Sigmoid colon (tissue), 7 donors: Measurements from ENCODE around the gene VDR. TPM values are rescaled to one million over a fixed set of nuclear protein-coding genes. Genes with fewer than 3 reads are reported as not detected.

Source experiments
- DNase-seq: peaks from one replicate; pipeline ENCODE4 v3.0.0-alpha.2; 2019
- H3K27ac ChIP-seq, 4 donors: fragments of 200-600 bp; sonication (generic); one replicate each; pipeline ENCODE4 v1.5.1; 2016 to 2019; ENCODE audit warnings: mild to moderate bottlenecking in 1 of 4
- H3K27me3 ChIP-seq, 3 donors: fragments of 200-600 bp; sonication (generic); one replicate each; pipeline ENCODE4 v1.5.1; 2019; ENCODE audit warnings: mild to moderate bottlenecking in 1 of 3
- H3K36me3 ChIP-seq, 4 donors: fragments of 200-600 bp; sonication (generic); one replicate each; pipeline ENCODE4 v1.5.1; 2016 to 2019
- H3K4me1 ChIP-seq, 4 donors: fragments of 200-600 bp; sonication (generic); one replicate each; pipeline ENCODE4 v1.5.1; 2017 to 2019
- H3K4me3 ChIP-seq, 4 donors: fragments of 200-600 bp; sonication (generic); one replicate each; pipeline ENCODE4 v1.5.1; 2017 to 2019; ENCODE audit warnings: mild to moderate bottlenecking in 2 of 4, moderate library complexity in 1 of 4
- H3K9me3 ChIP-seq, 4 donors: fragments of 200-600 bp in 3 of 4; sonication (generic) in 3 of 4; one replicate each; pipeline versions ENCODE4 v1.5.1 to v1.6.1; 2013 to 2019
- CTCF ChIP-seq, 4 experiments: fragments of 450-650 bp in 3 of 4; fragments of 200-600 bp in 1 of 4; IDR thresholded peaks; one replicate each; pipeline ENCODE4 v1.5.1; 2016 to 2019; ENCODE audit warnings: antibody characterized with exemption in 4 of 4, mild to moderate bottlenecking in 3 of 4, moderate library complexity in 2 of 4
- EP300 ChIP-seq, 4 donors: sonication (generic); formaldehyde crosslinking; IDR thresholded peaks; one replicate each; pipeline ENCODE4 v1.6.1; 2017; ENCODE audit warnings: antibody characterized with exemption in 4 of 4
- POLR2A ChIP-seq, 2 donors: fragments of 450-650 bp; IDR thresholded peaks; one replicate each; pipeline ENCODE4 v1.6.1; 2016; ENCODE audit warnings: antibody characterized with exemption in 2 of 2, mild to moderate bottlenecking in 2 of 2, moderate library complexity in 2 of 2
- POLR2AphosphoS5 ChIP-seq, 4 donors: sonication (generic); formaldehyde crosslinking; IDR thresholded peaks; one replicate each; pipeline ENCODE4 v1.6.1; 2017; ENCODE audit warnings: antibody characterized with exemption in 4 of 4
- WGBS, 2 donors: extraction: QIAGEN DNeasy Blood & Tissue Kit; methylation state at CpG; one replicate each; pipeline ENCODE4 v1.1.7; 2013; 5-methylcytosine and 5-hydroxymethylcytosine counted together
- intact Hi-C: fragments of 100-400 bp; cut with DNase I; formaldehyde crosslinking; loops from one replicate; pipeline ENCODE4 v1.15.1; 2023
- polyA plus RNA-seq, 3 donors: library from polyadenylated mRNA; stranded (reverse); fragments of 200-250 nt; gene quantifications; one replicate each; pipeline ENCODE4 v1.2.3, GENCODE V29; 2013
- total RNA-seq, 4 donors: library from RNA; depleted of rRNA; stranded (reverse); fragments of >200 nt; gene quantifications; one replicate each; pipeline ENCODE4 v1.1.0, GENCODE V29; 2016
- donor health status: healthy with polysubstance abuse.
- donor health status: Bipolar disorder and iron deficiency.
- donor health status: healthy.

VDR gene
- total RNA-seq (1 to 10 TPM in 3 of 4 donors, under 1 TPM in 1; 0.71 to 2.5 (median 1.5) TPM), polyA plus RNA-seq (10 to 100 TPM; 36.0 to 69.1 (median 60.5) TPM)

GRCh38 chr12:47904713-47905709 is at the start of gene VDR:
Gene VDR, minus strand, starts transcription at chr12:47904994. Its CDS starts 25,881 bp downstream, at chr12:47879113.
- DNase-seq: peak; percentile 85
- H3K27ac ChIP-seq: peak within 1 kb of the TSS in 2 of 4 donors; percentile 7 to 63
- WGBS, 2 donors: 1 to 2% methylated on average over 79 of the region's 79 CpGs
- no peaks in the 10 kb centered on the region for H3K36me3 ChIP-seq
- peak; percentile 15 to 27 (median 20) for TF ChIP-seq CTCF (IDR thresholded peaks at IDR 0.05)
- TF ChIP-seq EP300 (IDR thresholded peaks at IDR 0.05): no peak
- peak in 2 of 4 donors; percentile 64 to 68 for TF ChIP-seq POLR2AphosphoS5 (IDR thresholded peaks at IDR 0.05)
- TF ChIP-seq POLR2A (IDR thresholded peaks at IDR 0.05): peak in 1 of 2 donors; percentile 74
- H3K4me1 ChIP-seq: peaks cover 0 to 30% (median 28%) of the 10 kb centered on the region in 4 donors
- H3K27me3 ChIP-seq: no peaks in the 10 kb centered on the region
- peak within 1 kb of the TSS; percentile 19 to 58 (median 49) for H3K4me3 ChIP-seq
- H3K9me3 ChIP-seq: no peaks in the 10 kb centered on the region
- intact Hi-C loops: loop anchor here (1.0 kb wide), 1 partner anchor 35 kb away; no protein-coding TSS in a partner anchor

GRCh38 chr12:47954058-47954457 is 49.3 kb upstream of the VDR start:
- whole genome bisulfite sequencing, 2 donors: 26 to 79% methylated on average over 8 of the region's 8 CpGs
- peak; percentile 45 for DNase-seq
- intact Hi-C loops: no loop called here
- H3K27ac ChIP-seq: no peak overlapping the region
- H3K36me3 ChIP-seq: no peaks in the 10 kb centered on the region
- H3K27me3 ChIP-seq: no peaks in the 10 kb centered on the region
- peaks cover 0 to 6% (median 5%) of the 10 kb centered on the region in 4 donors for H3K4me1 ChIP-seq
- TF ChIP-seq POLR2AphosphoS5 (IDR thresholded peaks at IDR 0.05): no peak
- no peak for TF ChIP-seq CTCF (IDR thresholded peaks at IDR 0.05)
- no peak for TF ChIP-seq EP300 (IDR thresholded peaks at IDR 0.05)
- no peak for TF ChIP-seq POLR2A (IDR thresholded peaks at IDR 0.05)
- no peak overlapping the region for H3K4me3 ChIP-seq
- H3K9me3 ChIP-seq: no peaks in the 10 kb centered on the region

- Histone ChIP-seq H3K9me3 (no peaks in the 10 kb centered on the region), H3K4me3 (no peak overlapping the region), H3K4me1 (peaks cover 0 to 8% (median 6%) of the 10 kb centered on the region in 4 donors), H3K36me3 (no peaks in the 10 kb centered on the region), H3K27ac (no peak overlapping the region), H3K27me3 (no peaks in the 10 kb centered on the region)
- WGBS, 2 donors: 87 to 89% methylated on average over 8 of the region's 8 CpGs
- no peak for TF ChIP-seq EP300 (IDR thresholded peaks at IDR 0.05)
- no peak for TF ChIP-seq POLR2A (IDR thresholded peaks at IDR 0.05)
- TF ChIP-seq CTCF (IDR thresholded peaks at IDR 0.05): no peak
- no peak for TF ChIP-seq POLR2AphosphoS5 (IDR thresholded peaks at IDR 0.05)
- DNase-seq: peak; percentile 42
- intact Hi-C loops: no loop called here
Measured at GRCh38 chr12:47950856-47951468, 46.2 kb upstream of the VDR start.

- intact Hi-C loops: loop anchor here (2.0 kb wide), 1 partner anchor 79 kb away; no protein-coding TSS in a partner anchor
- DNase-seq: peak; percentile 86
- Histone ChIP-seq H3K9me3 (no peaks in the 10 kb centered on the region), H3K4me3 (no peak overlapping the region), H3K27ac (no peak overlapping the region), H3K4me1 (peaks cover 0 to 8% (median 6%) of the 10 kb centered on the region in 4 donors), H3K27me3 (no peaks in the 10 kb centered on the region), H3K36me3 (no peaks in the 10 kb centered on the region)
- 12 to 53% methylated on average over 32 of the region's 32 CpGs for WGBS, 2 donors
- peak; percentile 34 to 82 (median 71) for TF ChIP-seq CTCF (IDR thresholded peaks at IDR 0.05)
- no peak for TF ChIP-seq POLR2AphosphoS5 (IDR thresholded peaks at IDR 0.05)
Measured at GRCh38 chr12:47949441-47950341, 44.9 kb upstream of the VDR start.
